ENCODE data around the gene TTC32.

Gene TTC32

DNA sequence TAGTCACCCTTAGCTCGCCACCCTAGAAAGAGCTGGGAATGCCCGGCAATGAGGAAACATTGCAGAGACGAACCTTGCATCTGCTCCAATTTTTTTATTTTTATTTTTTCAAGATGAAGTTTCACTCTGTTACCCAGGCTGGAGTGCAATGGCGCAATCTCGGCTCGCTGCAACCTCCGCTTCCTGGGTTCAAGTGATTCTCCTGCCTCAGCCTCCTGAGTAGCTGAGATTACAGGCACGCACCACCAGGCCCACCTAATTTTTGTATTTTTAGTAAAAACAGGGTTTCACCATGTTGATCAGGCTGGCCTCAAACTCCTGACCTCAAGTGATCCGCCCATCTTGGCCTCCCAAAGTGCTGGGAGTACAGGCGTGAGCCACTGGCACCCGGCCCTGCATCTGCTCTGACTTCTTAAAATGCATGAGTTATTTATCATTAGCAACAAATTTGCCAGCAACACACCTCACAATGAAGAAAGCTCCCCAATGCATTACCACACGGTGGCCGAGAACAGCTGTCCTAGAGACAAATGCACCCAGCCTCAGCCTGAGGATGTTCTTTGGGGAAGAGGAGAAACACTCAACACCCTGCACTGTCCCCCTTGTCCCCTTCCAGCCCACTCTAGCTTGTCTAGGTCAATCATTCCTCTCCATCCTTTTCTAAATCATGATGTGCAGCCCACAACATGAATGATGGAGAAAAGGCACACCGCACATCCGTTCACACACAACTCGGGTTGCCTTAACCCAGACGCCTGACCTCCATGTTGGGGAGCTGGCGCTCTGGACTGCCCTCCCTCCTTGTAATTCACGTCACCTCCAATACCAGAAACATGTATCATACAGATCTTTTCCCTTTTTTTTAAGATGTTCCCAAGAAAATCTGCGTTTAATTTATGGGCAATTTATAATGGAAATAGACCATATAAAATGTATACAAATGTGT is 46.9 kb downstream of the TTC32 start:
- no peak for DNase-seq (ENCODE audit: low read depth, low spot score)

DNA sequence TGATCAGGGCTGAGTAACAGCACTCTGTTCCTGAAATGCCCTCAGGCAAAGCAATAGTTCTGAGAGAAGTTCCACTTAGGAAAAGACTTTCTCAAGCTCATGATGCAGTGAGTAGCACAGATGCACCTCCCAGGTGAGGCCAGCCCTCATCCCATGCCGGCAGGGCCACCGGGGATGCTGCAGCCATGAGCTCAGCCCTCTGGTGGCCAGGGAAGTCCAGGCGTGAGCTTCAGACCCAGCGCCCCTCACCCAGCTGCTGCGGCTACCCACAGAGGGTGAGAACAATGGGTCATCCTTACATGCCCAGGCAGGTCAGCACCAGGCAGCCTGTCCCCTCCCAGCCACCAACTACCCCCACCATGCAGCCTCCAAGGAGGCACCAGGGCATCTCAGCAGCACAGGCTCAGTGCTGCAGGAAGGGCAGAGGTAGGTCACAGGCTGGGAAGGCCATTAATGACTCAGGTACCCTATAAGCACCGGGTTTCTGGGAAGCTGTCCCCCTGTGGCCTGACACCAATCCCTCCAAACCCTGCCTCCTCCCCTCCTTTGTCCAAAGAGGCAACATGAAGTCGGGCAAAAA is 50.6 kb downstream of the TTC32 start:
- no peak for DNase-seq (ENCODE audit: low read depth, low spot score)

DNA sequence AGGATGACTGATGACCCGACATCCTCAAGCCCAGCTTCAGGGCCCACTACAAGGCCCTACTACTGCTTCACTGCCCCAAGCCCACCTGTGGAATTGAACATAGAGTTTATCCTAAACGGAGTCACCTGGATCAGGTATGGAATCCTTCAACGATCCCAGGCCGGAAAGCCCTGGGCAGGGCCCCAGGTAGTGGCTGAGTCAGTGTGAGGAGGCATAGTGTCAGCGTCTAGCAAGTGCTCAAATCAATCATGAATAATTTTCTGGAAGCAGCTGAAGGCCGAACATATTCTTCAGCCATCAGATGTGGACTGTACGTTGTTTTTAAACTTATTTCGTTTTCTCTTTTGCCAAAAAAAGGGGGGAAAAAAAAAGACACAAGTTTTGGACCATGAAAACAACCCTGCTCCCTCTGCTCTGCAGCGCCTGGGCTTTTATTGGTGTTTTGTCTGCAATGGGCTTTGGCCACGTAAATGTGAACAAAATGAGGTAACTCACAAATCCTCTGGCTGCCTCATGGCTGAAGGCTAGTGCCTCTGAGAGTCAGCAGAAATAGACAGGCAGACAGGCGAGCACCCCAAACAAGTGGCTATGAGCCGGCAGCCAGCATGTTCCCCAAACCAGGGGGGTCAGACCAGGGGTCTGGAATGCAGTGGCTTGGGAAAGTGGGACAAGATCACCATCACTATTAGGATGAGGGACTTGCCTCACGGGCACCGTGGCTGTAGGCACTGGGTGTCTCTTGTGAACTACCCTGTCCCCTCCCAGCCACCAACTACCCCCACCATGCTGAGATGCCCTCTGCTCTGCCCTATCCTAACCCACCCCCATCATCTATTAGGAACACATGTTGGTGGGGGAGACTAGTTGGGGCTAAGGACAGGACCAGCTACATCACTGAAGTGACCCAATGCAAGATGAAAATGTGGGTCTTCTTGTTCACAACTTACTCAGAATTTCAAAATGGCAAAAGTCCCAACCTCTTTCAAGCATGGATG is 51.4 kb downstream of the TTC32 start:
- DNase-seq (ENCODE audit: low read depth, low spot score) = no peak

DNA sequence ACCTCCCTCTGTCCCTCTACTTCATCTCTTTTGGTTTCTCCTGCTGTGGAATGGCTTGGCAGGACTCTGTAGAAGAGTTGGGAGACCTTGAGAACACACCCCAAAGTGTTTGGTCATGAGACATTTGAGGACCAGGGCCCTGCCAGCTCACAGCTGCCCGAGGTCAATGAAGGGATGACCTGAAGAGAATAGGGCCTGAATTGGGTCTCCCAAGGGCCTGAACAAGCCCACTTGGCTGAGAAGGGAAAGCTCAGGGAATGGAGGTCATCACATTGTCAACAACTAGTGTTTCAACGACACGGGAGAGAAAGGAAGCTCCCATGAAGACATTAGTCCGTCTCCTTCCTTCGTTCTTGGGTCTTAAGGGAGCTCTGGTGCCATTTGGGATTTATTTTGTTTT is 52.8 kb downstream of the TTC32 start:
- DNase-seq (ENCODE audit: low read depth, low spot score) = no peak

DNA sequence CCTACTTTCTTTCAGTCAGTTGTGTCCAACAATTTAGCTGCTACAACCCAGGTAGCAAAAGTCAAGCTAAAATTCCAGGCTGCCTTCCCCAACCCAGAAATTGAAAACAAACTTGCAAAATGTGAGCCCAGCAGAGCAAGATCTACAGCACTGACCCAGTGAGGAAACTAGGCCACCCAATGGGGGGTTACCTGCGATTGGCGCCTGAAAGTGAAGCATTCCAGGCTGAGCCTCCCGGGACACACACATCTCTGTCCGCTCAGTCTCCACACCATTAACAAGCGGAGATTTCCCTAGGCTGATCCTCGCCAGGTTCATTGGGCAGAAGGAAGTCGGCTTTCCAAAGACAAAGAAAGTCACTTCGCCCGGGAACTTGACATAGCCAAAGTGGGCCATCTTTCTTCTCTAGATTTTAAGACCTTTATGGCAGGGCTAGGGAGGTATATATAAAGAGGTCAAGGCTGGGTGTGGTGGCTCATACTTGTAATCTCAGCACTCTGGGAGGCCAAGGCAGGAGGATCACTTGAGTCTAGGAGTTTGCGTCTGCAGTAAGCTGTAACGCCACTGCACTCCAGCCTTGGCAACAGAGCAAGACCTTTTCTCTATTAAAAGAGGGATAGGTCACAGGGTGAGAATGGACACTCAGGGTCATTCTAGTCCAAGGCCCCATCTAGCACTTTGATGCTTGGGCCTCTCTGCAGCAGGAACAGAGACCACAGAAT is 53.6 kb downstream of the TTC32 start:
- no peak for DNase-seq (ENCODE audit: low read depth, low spot score)

DNA sequence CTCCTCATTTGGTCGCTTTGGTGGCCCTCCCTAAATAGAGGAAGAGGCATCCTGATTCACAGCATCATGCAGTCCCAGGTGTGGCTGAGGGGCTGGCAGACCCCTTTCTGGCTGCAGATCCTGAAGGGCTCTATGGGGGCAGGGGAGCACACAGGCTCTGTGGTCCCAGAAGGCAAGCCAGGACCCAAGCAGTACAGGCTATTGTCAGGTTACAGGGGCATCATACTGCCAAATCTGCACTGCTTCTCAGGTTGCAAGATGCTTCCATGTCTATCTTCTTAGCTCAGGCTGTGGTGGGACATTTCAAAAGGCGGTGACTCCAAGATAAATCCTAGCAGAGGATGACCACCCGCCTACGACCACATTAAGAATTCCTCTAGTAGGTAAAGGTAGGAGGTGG is 54.3 kb downstream of the TTC32 start:
- DNase-seq (ENCODE audit: low read depth, low spot score) = no peak
